ENCODE measurements around the gene TYSND1.
"Not testable (repeated sequence)": the region's sequence is repeated elsewhere in the genome, so short reads cannot be mapped to it uniquely, and the experiment has no call there.

The TYSND1 gene

GRCh38 chr10:70124918-70125317, 21.6 kb downstream of the TYSND1 start:
- no peak for DNase-seq (ENCODE audit: low read depth)
- no peak for TF ChIP-seq CTCF (conservative IDR thresholded peaks at IDR 0.05; ENCODE audit: low read length)
- no peak overlapping the region for H3K4me3 ChIP-seq (ENCODE audit: low read length)

GRCh38 chr10:70124415-70124814, 22.1 kb downstream of the TYSND1 start:
- H3K4me3 ChIP-seq (ENCODE audit: low read length): no peak overlapping the region
- no peak for TF ChIP-seq CTCF (conservative IDR thresholded peaks at IDR 0.05; ENCODE audit: low read length)
- DNase-seq (ENCODE audit: low read depth): no peak

GRCh38 chr10:70123817-70124216, 22.7 kb downstream of the TYSND1 start:
- DNase-seq (ENCODE audit: low read depth): no peak
- H3K4me3 ChIP-seq (ENCODE audit: low read length): no peak overlapping the region
- no peak for TF ChIP-seq CTCF (conservative IDR thresholded peaks at IDR 0.05; ENCODE audit: low read length)

GRCh38 chr10:70123166-70123565, 23.3 kb downstream of the TYSND1 start:
- not testable (repeated sequence) for DNase-seq (ENCODE audit: low read depth); H3K4me3 ChIP-seq (ENCODE audit: low read length)

- peak; percentile 51 for DNase-seq (ENCODE audit: low read depth)
- TF ChIP-seq CTCF (conservative IDR thresholded peaks at IDR 0.05; ENCODE audit: low read length): no peak
- no peak overlapping the region for H3K4me3 ChIP-seq (ENCODE audit: low read length)
Measured at GRCh38 chr10:70122742-70123141, 23.8 kb downstream of the TYSND1 start.

- H3K4me3 ChIP-seq (ENCODE audit: low read length): no peak overlapping the region
- TF ChIP-seq CTCF (conservative IDR thresholded peaks at IDR 0.05; ENCODE audit: low read length): no peak
- DNase-seq (ENCODE audit: low read depth): no peak
Measured at GRCh38 chr10:70121281-70121949, 25.1 kb downstream of the TYSND1 start.

- no peak overlapping the region for H3K4me3 ChIP-seq (ENCODE audit: low read length)
- DNase-seq (ENCODE audit: low read depth): no peak
- no peak for TF ChIP-seq CTCF (conservative IDR thresholded peaks at IDR 0.05; ENCODE audit: low read length)
Measured at GRCh38 chr10:70120417-70120816, 26.1 kb downstream of the TYSND1 start.

GRCh38 chr10:70119623-70120022, 26.9 kb downstream of the TYSND1 start:
- no peak for TF ChIP-seq CTCF (conservative IDR thresholded peaks at IDR 0.05; ENCODE audit: low read length)
- H3K4me3 ChIP-seq (ENCODE audit: low read length): no peak overlapping the region
- no peak for DNase-seq (ENCODE audit: low read depth)

Data from AG10803 (cell line).